Prostate gland (tissue), 2 donors: ENCODE measurements around the gene RNASE13.

ENCODE experiments used
- CTCF ChIP-seq, 4 experiments: fragments of 200-600 bp in 2 of 4; fragments of 450-650 bp in 2 of 4; sonication (generic) in 2 of 4; IDR thresholded peaks; 1 replicate in 3 of 4; 2 replicates in 1 of 4; pipeline ENCODE4 v1.5.1; 2016 to 2019; ENCODE audit warnings: antibody characterized with exemption in 4 of 4, mild to moderate bottlenecking in 2 of 4, moderate library complexity in 2 of 4
- POLR2A ChIP-seq: fragments of 450-650 bp; IDR thresholded peaks from one replicate; pipeline ENCODE4 v1.6.1; 2016; ENCODE audit warnings: antibody characterized with exemption, mild to moderate bottlenecking
- POLR2AphosphoS5 ChIP-seq: sonication (generic); formaldehyde crosslinking; IDR thresholded peaks from one replicate; pipeline ENCODE4 v1.6.1; 2017; ENCODE audit warnings: antibody characterized with exemption

GRCh38 chr14:21034707-21035106 lies at the start of gene RNASE13:
- TF ChIP-seq POLR2AphosphoS5 (no peak), CTCF (IDR thresholded peaks at IDR 0.05) (no peak), POLR2A (no peak)
